ENCODE data around the gene TYMP.
"Not testable (repeated sequence)": the region's sequence is repeated elsewhere in the genome, so short reads cannot be mapped to it uniquely, and the experiment has no call there.

The TYMP gene

DNA sequence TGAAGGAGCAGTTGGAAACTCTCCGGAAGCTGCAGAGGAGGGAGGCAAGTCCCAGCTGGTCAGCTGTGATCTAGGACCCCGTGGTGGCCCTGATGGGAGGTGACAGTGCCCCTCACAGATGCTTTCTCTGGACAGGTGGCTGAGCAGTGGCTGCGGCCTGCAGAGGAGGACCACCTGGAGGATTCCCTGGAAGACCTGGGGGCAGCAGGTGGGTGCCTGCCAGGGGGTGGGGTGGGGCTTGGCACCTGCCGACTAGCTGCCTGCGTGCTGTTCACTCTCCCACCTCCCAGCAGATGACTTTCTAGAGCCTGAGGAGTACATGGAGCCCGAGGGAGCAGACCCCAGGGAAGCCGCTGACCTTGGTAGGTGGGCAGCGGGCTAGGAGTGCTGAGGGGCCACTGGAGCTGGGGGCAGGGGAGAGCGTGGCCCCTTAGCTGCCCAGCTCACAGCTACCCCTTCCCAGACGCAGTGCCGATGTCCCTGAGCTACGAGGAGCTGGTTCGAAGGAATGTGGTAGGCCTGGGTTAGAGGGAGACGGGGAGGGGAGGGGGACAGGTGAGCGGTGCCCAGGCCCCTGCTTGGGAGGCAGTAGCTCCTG, 7.5 kb downstream of the TYMP start:
- no peak for ATAC-seq
- TF ChIP-seq POU6F1 (CRISPR knock-in tag; IDR thresholded peaks at IDR 0.05; ENCODE audit: borderline replicate concordance, low read depth), result no peak
- TF ChIP-seq PATZ1 (CRISPR knock-in tag; IDR thresholded peaks at IDR 0.05; ENCODE audit: borderline replicate concordance), result no peak
- TF ChIP-seq ZFP30 (CRISPR knock-in tag; IDR thresholded peaks at IDR 0.05), result no peak
- TF ChIP-seq CSDC2 (CRISPR knock-in tag; IDR thresholded peaks at IDR 0.05), result no peak

DNA sequence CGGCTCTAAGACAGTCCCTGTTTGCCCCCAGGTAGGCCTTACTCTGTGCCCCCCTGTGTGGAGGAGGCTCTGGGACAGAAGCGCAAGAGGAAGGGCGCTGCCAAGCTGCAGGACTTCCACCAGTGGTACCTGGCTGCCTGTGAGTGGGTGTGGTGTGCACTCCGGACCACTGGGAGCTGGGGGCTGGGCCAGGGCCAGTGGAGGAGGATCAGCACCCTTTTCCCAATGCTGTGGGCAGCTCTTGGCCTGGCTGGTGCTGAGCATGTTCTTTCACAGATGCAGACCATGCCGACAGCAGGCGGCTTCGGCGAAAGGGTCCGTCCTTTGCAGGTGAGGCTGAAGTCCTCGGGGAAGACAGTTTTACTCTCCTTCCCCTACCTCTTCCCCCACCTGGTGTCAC, 8.1 kb downstream of the TYMP start:
- no peak for TF ChIP-seq ZNF8 (CRISPR knock-in tag; IDR thresholded peaks at IDR 0.05)
- no peak for TF ChIP-seq CREB5 (CRISPR knock-in tag; IDR thresholded peaks at IDR 0.05; ENCODE audit: low read depth)
- no peak for TF ChIP-seq TOX (CRISPR knock-in tag; IDR thresholded peaks at IDR 0.05; ENCODE audit: borderline replicate concordance)
- no peak for TF ChIP-seq PATZ1 (CRISPR knock-in tag; IDR thresholded peaks at IDR 0.05; ENCODE audit: borderline replicate concordance)
- no peak for TF ChIP-seq ZFP30 (CRISPR knock-in tag; IDR thresholded peaks at IDR 0.05)
- no peak for TF ChIP-seq ZNF565 (CRISPR knock-in tag; conservative IDR thresholded peaks at IDR 0.05; ENCODE audit: low read depth)
- TF ChIP-seq ISL1 (CRISPR knock-in tag; IDR thresholded peaks at IDR 0.05), result no peak
- TF ChIP-seq OSR1 (CRISPR knock-in tag; IDR thresholded peaks at IDR 0.05), result no peak
- TF ChIP-seq BACH2 (CRISPR knock-in tag; IDR thresholded peaks at IDR 0.05; ENCODE audit: borderline replicate concordance), result no peak
- TF ChIP-seq ZFP3 (CRISPR knock-in tag; IDR thresholded peaks at IDR 0.05), result no peak
- no peak for TF ChIP-seq ZC3H10 (CRISPR knock-in tag; IDR thresholded peaks at IDR 0.05)
- no peak for ATAC-seq

GRCh38 chr22:50520826-50521453, 8.9 kb downstream of the TYMP start:
- TF ChIP-seq TCF4 (CRISPR knock-in tag; IDR thresholded peaks at IDR 0.05; ENCODE audit: borderline replicate concordance), result no peak
- no peak for TF ChIP-seq BACH2 (CRISPR knock-in tag; IDR thresholded peaks at IDR 0.05; ENCODE audit: borderline replicate concordance)
- TF ChIP-seq ESRRG (CRISPR knock-in tag; IDR thresholded peaks at IDR 0.05), result no peak
- TF ChIP-seq, protein P1, sequence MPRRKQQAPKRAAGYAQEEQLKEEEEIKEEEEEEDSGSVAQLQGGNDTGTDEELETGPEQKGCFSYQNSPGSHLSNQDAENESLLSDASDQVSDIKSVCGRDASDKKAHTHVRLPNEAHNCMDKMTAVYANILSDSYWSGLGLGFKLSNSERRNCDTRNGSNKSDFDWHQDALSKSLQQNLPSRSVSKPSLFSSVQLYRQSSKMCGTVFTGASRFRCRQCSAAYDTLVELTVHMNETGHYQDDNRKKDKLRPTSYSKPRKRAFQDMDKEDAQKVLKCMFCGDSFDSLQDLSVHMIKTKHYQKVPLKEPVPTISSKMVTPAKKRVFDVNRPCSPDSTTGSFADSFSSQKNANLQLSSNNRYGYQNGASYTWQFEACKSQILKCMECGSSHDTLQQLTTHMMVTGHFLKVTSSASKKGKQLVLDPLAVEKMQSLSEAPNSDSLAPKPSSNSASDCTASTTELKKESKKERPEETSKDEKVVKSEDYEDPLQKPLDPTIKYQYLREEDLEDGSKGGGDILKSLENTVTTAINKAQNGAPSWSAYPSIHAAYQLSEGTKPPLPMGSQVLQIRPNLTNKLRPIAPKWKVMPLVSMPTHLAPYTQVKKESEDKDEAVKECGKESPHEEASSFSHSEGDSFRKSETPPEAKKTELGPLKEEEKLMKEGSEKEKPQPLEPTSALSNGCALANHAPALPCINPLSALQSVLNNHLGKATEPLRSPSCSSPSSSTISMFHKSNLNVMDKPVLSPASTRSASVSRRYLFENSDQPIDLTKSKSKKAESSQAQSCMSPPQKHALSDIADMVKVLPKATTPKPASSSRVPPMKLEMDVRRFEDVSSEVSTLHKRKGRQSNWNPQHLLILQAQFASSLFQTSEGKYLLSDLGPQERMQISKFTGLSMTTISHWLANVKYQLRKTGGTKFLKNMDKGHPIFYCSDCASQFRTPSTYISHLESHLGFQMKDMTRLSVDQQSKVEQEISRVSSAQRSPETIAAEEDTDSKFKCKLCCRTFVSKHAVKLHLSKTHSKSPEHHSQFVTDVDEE (CRISPR knock-in tag; IDR thresholded peaks at IDR 0.05), result no peak
- TF ChIP-seq GLIS3 (CRISPR knock-in tag; IDR thresholded peaks at IDR 0.05), result no peak
- no peak for TF ChIP-seq CREB5 (CRISPR knock-in tag; IDR thresholded peaks at IDR 0.05; ENCODE audit: low read depth)
- TF ChIP-seq PPARA (CRISPR knock-in tag; IDR thresholded peaks at IDR 0.05; ENCODE audit: borderline replicate concordance), result no peak
- TF ChIP-seq TOX (CRISPR knock-in tag; IDR thresholded peaks at IDR 0.05; ENCODE audit: borderline replicate concordance), result no peak
- TF ChIP-seq POU6F1 (CRISPR knock-in tag; IDR thresholded peaks at IDR 0.05; ENCODE audit: borderline replicate concordance, low read depth), result no peak
- no peak for TF ChIP-seq ZNF70 (CRISPR knock-in tag; IDR thresholded peaks at IDR 0.05)
- no peak for TF ChIP-seq RARB (CRISPR knock-in tag; IDR thresholded peaks at IDR 0.05)
- no peak for TF ChIP-seq ZNF8 (CRISPR knock-in tag; IDR thresholded peaks at IDR 0.05)
- no peak for ATAC-seq

GRCh38 chr22:50520184-50520583, 9.6 kb downstream of the TYMP start:
- ATAC-seq, result not testable (repeated sequence)
